ENCODE results near the gene MT1B.
A peak's percentile ranks its signal among the peaks of the same experiment; 100 is the strongest.
"Not testable (repeated sequence)": the region's sequence is repeated elsewhere in the genome, so short reads cannot be mapped to it uniquely, and the experiment has no call there.

Gene MT1B

DNA sequence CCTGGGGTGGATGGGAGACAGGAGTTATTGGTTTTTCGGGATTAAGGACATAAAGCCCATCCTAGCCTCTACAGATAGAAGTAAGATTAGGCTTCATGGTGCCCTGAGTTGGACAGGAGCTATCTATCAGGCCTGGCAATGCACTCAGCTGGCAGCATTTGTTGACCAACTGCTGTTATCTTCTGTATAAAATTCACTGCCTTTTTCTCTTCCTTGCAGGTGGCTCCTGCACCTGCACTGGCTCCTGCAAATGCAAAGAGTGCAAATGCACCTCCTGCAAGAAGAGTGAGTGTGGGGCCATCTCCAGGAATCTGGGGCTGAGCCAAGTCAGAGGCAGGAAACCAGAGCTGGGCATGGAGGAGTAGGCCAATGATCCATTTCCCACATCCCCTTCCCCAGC lies 12.6 kb upstream of the MT1B start:
- DNase-seq = no peak

DNA sequence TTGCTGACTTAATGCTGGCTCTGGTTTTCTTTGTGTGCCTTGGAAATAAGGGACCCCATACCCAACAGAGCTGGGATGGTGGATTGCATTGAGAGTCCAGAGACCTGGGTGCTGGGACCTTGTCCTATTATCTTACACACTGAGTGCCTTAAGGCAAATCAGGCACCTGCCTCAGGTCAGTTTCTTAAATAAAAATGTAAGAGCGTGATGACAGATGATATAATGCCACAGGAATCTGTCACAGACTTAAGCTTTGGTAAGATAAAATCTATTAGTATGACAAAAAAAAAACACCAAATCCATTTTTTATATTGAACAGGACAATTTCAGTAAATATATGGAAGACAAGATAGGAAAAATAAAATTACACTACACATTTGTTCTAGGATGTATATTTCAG lies 11.6 kb upstream of the MT1B start:
- DNase-seq = no peak

DNA sequence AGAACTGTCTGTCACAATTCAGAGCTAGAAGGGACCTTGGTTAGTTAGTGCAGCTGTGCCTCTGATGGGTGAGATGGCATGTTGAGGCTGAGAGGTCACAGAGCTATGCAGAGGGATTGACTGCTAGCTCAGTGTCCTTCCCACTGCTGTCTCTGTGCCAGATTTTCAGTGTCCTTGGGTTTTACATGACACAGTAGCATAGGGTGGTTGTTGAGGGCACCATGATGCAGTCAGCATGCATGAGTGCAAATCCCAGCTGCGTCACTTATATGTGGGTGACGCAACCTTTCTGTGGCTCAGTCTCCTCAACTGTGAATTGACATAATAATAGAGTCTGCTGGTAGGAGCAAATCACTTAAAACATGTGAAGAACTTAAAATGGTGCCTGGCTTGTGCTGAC lies 10.5 kb upstream of the MT1B start:
- no peak for DNase-seq

DNA sequence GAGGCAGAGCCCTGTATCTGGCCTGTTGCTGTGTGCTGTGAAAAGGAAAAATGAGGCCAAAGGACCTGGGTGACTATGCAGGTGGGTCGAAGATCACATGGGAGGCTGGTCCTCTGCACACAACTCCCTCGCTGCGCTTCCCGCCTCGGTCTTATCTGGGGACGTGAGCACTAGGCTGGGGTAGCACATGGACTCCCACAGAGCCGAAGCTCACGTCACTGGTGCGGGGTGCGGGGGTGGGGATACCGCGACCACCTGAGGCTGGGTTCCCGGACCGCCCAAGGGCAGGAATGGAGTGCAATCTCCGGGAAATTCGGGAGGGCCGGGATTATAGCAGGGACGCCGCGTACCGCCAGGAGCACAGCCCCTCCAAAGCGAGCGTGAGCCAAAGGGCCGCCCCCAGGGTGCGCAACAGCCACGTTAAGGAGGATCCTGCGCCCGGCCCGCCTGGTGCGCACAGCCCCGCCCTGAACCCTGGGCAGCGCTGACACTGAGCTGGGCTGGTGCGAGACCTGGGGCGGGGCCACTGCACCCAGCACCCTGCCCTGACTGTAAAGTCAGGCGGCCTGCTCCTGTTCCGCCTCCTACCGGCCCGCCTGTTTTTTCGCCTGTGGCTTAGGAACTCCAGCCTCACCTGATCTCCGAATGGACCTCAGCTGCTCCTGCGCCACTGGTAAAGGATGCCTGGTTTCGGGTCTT lies 8.5 kb upstream of the MT1B start:
- DNase-seq = peak; percentile 81

DNA sequence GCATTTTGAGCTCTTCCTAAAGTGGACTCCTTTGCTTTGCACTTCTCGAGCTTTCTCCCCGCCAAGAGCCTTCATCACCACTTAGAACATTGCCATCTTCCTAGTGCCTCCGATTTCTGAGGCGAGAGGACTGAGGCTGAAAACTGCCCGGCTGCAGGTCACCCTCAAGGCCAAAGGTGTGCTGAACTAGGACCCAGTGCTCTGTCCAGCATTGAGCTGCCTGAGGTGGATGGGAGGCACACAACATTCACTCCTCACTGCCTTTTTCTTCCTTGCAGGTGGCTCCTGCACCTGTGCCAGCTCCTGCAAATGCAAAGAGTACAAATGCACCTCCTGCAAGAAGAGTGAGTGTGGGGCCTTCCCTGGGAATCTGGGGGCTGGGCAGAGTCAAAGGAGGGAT lies 7.9 kb upstream of the MT1B start:
- no peak for DNase-seq

DNA sequence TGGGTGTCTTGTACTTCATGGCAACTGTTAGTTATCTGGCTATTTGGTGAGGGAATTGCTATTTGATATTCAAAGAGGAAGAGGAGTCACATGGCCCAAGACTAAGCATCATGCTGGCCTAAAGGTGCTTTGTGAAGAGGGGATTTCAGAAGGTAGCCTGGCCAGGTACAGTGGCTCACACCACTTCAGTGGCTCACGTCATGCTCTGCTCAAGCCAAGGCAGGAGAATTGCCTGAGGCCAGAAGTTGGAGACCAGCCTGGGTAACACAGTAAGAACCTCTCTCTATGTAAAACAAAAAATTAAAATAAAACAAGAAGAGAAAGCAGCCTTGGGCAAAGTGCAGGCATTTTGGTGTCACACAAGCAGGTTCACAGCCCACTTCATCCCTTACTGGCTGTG lies 6.4 kb upstream of the MT1B start:
- DNase-seq = no peak

DNA sequence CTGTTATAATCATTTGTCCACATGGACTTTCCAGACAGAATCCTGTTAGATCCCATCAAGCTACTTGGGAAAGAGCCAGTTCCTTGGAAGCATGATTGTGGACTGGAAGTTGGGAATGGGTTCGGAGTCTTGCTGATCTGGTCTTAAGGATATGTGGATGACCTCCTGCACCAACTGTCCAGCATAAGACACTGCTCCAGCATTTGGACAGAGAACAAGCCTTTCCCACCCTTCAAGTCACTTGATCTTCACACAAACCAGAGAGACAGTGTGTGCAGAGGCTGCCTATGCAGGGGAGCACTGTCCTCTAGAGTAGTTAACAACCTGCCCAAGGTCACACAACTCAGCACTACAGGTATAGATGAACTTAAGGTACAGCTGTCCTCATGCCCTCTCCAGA lies 5.8 kb upstream of the MT1B start:
- no peak for DNase-seq

DNA sequence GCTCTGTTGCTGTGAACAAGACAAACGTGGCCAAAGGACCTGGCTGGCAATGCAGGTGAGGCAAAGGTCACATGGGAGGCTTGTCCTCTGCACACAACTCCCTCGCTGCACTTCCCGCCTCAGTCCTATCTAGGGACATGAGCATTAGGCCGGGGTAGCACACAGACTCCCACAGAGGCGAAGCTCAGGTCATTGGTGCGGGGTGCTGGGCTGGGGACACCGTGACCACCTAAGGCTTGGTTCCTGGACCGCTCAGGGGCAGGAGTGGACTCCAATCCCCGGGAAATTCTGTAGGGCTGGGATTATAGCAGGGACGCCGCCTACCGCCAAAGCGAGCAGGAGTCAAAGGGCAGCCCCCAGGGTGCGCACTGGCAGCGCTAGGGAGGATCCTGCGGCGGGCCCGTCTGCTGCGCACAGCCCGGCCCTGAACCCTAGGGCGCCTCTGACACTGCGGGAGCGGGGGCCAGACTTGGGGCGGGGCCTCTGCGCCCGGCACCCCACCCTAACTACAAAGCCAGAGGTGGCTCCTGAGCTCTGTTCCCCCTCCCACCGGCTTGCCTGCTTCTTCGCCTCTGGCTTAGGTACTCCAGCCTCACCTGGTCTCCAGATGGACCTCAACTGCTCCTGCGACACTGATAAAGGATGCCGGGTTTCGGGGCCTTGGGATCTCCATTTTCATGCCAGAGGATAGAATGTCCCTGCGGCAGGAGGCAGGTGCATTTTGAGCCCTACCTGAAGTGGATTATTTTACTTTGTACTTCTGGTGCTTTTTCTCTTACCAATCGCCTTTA lies 3.9 kb upstream of the MT1B start:
- DNase-seq = no peak

DNA sequence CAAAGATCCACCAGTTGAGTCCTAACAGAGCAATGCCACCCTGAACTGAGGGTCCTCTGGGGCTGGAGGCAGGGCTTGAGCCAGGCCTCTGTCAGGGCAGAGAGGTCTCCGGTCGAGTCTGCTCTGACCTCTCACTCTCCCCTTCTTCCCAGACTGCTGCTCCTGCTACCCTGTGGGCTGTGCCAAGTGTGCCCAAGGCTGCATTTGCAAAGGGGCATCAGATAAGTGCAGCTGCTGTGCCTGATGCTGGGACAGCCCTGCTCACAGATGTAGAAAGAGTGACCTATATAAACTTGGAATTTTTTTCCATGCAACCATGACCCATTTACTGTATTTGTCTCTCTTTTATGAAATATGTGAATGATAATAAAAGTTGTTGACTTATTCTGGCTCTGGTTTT lies 2.4 kb upstream of the MT1B start:
- no peak for DNase-seq

DNA sequence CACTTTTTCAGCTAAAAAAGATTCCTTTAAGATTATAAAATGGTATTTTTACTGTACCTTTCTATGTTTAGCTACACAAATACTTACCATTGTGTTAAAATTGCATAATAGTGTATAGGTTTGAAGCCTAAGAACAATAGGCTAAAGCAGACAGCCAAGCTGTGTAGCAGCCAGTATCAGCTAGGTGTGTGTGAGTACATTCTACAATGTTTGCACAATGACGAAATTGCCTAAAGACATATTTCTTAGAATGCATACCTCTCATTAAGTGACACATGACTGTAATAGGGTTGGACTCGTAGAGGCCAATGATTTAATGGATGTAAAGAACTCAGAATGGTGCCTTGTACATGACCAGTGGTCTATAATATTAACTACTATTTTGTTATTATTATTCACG lies 1.9 kb upstream of the MT1B start:
- no peak for DNase-seq

DNA sequence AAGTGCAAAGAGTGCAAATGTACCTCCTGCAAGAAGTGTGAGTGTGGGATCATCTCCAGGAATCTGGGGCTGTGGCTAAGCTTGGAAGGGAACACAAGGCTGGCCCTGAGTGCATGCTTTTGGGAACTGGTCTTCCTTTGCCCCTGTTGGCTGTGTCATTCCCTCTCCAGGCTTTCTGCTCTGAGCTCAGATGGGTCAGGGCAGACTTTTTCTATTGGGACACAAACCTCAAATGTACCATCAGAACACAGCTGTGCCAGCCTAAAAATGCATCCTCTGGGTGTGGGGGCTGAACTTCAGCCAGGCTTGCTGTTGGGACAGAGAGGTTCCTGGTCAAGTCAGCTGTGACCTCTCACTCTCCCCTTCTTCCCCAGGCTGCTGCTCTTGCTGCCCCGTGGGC lies 914 bp downstream of the MT1B start:
- DNase-seq = no peak

DNA sequence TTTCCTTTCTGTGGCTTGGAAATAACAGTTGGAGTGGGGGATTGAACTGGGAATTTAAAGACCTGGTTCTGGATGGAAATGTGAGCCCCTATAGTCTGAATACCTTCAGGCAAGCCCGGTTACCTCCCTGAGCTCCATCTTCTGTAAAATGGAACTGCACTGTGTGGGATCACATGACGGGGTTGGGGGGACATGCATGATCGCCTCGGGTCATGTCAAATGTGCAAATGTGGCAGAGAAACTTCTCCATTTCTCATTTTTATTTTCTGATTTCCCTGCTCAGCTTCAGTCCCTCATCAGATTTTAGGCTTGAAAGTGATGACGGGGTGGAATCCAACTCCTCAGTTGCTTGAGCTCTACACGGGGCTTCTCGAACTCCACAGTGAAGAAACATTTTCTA lies 1.5 kb downstream of the MT1B start:
- no peak for DNase-seq

DNA sequence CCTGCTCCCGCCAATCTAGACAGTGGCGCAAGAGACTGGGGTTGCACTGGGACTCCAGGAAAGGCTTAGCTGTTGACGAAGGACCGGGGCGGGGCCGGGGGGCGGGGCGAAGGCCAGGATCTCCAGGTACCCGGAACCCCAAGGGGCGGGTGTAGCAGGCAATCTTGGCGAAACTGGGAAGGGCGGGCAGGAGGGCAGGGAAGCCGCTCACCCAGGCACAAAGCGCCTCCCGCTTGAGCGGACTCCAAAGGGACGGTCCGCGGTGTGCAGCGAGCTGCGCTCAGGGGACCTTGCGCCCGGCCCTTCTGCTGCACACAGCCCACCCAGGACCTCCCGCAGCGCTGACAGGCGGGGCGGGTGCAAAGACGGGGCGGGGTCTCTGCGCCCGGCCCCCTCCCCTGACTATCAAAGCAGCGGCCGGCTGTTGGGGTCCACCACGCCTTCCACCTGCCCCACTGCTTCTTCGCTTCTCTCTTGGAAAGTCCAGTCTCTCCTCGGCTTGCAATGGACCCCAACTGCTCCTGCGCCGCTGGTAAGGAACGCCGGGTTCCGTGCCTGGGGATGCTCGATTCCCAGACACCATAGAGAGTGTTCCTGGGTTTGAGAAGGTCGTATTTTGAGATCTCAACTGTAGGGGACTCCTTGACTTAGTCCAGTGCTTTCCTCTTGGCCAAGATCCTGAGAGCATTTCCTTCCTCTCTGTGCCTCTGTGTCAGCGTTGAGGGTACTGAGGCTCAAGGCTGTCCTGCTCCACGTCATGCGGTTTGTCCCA lies 6.1 kb downstream of the MT1B start, which contains the start of gene MT1F:
Gene MT1F, plus strand, starts transcription at position 405 of the 772 bp plus-strand sequence. Its CDS starts 100 bp downstream, at position 505.
- peak; percentile 69 for DNase-seq

DNA sequence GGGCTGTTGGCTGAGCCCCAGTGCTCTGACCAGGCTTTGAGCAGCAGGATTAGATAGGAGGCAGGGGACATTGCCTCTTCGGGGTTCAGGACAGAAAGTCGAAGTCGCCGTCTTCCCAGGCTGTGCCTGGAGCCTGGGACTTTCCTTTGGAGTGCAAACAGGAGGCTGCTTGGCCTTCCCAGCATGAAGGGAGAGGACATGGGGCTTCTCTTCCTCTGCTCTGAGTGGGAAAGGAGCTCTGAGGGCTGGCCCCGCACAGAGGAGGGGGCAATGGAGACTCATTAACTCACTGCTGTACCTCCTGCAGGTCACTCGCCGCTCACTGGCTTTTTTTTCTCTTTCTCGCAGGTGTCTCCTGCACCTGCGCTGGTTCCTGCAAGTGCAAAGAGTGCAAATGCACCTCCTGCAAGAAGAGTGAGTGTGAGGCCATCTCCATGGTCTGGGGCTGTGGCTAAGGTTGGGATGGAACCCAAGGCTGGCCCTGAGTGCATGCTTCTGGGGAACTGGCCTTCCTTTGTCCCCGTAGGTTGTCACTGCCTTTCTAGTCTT lies 6.7 kb downstream of the MT1B start:
- no peak for DNase-seq

DNA sequence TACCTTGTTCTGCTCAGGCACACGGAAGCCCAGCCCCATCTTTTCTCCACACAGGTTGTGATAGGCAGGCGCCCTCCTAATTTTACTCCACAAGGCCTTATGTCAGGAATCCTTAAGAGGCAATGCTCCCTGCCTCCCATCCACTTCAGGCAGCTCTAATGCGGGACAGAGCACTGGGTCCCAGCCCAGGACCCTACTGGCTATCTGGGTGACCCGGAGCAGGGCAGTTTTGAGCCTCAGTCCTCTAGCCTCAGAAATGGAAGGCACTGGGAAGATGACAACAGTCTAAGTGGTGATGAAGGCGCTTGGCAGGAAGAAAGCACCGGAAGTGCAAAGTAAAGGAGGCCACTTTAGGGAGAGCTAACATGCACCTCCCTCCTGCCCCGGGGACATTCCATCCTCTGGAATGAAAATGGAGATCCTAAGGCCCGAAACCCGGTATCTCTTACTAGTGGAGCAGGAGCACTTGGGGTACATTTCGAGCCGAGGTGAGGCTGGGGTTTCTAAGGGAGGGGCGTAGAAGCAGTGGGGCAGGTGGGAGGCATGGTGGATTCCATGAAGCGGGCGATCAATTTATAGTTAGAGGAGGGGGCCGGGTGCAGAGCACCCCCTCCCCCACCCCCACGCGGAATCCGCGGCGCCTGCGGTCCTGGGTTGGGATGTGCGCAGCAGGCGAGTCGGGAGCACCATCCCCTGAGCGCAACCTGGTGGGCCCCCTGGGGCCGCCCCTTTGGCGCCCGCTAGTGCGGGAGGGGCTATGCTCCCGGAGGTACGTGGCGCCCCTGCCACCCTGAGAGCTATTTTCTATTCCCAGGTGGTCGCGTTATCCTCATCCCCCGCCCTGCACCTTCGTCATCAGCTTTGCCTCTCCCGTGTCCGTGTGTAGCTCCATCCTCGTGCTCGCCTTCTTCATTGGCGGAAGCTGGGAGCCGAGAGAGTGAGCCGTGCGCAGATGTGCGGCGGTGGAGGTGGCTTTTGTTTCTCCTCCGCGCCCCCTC lies 11.0 kb downstream of the MT1B start:
- DNase-seq = peak; percentile 30

DNA sequence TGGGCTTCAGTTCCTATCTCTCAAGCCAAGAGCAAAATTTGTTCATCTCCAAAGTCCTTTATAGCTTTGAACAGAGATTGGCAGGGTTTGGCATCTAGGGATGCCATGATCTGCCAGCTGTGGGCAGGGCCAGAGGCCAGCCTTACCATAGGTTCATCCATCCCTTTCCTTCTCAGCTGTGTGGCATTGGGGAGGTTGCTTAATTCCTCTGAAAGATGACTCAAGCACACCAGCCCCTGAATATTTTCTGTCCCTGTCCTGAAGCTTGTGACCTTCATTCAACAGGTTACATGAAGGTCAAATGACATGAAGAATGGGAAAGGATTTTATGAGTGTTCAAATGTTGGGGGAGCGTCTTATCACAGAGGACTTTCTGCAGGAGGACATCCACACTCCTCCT lies 12.8 kb downstream of the MT1B start:
- DNase-seq = no peak

DNA sequence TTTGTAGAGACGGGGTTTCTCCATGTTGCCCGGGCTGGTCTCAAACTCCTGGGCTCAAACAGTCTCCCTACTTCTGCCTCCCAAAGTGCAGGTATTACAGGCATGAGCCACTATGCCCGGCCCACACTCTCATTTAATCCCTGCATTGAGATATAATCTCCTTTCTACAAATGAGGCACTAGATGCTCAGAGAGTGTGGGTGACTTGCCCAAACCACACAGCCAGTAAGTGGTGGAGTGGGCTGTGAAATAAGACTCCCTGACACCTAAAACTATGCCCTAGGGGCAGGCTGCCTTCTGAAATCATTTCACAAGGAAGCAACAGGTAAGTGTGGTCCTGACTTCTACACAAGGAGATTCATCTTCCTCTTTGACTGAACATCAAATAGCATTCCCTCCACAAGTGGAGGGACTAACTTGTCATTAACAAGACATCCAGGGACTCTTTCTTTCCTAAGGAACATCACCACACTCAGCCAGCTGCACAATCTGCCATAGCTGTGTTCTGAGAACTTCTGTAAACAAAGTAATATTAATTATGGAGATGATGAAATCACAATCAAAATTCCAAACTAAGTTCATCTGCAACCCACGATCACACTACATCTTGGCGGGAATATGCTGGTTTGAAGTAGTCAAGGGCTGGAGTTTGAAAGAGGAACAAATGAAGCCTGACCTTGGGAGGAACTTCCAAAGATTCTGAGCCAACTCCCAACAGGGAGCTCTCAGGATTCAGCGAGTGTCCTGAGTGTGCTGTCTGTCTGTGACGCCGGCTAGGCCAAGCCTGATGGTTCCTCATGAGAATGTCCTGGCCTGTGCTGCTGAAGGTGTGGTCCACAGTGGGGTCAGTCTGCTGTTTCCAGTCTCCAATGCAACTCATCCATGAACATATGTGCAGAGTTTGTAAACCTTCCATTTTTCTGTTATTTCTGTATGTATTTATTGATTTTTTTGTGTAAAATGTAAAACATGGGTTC lies 13.9 kb downstream of the MT1B start:
- DNase-seq = not testable (repeated sequence)

DNA sequence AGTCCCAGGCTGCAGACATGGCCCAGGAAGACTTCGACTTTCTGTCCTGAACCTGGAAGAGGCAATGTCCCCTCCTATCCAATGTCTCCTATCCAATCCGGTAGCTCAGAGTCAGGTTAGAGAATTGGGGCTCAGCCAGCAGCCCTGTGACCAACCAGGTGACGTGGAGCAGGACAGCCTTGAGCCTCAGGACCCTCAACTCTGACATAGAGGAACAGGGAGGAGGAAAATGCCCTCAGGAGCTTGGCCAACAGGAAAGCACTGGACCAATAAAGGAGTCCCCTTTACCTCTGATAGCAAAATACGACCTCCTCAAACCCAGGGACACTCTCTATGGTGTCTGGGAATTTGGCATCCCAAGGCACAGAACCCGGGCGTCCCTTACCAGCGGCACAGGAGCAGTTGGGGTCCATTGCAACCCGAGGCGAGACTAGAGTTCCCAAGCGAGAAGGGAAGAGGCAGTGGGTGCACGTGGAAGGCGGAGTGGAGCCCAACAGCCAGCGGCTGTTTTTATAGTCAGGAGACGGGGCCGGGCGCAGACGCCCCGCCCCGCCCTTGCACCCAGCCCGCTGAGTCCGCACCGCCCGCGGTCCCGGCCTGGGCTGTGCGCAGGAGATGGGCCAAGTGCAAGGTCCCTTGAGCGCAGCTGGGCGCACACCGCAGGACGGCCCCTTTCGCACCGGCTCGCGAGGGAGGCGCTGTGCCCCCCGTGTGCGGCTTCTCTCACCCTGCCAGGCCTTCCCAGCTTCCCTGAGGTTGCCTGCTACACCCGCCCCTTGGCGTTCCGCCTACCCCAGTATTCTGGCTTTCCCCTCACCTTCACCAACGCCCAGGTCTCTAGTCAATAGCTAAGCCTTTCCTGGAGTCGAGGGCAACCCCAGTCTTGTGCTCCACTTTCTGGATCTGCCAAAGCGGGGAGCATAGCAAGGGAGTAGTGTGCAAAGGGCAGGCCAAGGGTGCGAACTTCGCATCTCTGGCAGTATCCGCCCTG lies 16.2 kb downstream of the MT1B start, which contains the start of gene MT1G:
Gene MT1G, minus strand, starts transcription at position 485 of the 991 bp plus-strand sequence. Its CDS starts 72 bp downstream, at position 413.
- DNase-seq = peak; percentile 9
